Astrocyte of the cerebellum (primary cell): ENCODE measurements around the gene PDE4D.

Source experiments
- DNase-seq: peaks from one replicate; pipeline ENCODE4 v3.0.0-alpha.2; 2011; ENCODE audit warnings: low read depth
- H3K4me3 ChIP-seq: 2 replicates; pipeline ENCODE4 v1.5.1; 2011; ENCODE audit warnings: mild to moderate bottlenecking, low read depth, low read length, moderate library complexity
- in situ Hi-C: cut with HindIII; loops from 2 replicates; pipeline ENCODE4 v1.10.0; 2017; ENCODE audit warnings: low sequenced_read_pairs
- TF ChIP-seq, protein P1 (sequence below): IDR thresholded peaks from 2 replicates; pipeline ENCODE4 v1.5.1; 2012; ENCODE audit warnings: low read length, low read depth, moderate library complexity, mild to moderate bottlenecking; ENCODE audit errors: missing control alignments

PDE4D gene

DNA sequence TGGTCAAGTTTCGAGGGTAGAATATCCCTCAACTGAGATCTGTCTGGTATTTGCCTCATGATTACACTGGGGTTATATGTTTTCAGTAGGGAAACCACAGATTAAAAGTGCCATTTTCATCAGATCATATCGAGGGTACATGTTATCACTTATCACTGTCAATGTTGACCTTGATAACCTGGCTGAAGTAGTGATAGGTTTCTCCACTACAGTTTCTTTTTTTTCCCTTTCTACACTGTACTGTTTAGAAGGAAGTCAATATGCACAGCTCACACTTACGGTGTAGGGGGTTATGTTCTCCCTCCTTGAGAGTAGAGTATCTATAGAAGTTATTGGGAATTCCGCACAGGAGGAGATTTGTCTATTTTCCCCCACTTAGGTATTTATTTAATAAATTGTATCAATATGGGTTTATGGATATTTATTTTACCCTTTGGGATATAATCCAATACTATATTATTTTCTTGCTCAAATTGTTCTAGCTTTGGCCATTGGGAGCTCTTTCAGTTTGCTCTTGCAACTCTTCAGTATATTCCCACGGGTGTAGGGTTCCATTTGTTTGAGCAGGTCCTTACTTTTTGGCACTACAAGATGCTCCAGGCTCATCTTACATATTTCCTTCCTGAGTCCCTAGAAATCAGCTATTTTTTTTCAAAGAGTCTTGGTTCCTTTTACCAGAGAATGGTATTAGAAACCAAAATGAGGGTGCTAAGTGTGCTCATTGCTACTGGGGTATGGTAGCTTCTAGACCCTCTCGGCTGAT is 866.2 kb downstream of the PDE4D start:
- H3K4me3 ChIP-seq = no peak overlapping the region
- TF ChIP-seq, protein P1, sequence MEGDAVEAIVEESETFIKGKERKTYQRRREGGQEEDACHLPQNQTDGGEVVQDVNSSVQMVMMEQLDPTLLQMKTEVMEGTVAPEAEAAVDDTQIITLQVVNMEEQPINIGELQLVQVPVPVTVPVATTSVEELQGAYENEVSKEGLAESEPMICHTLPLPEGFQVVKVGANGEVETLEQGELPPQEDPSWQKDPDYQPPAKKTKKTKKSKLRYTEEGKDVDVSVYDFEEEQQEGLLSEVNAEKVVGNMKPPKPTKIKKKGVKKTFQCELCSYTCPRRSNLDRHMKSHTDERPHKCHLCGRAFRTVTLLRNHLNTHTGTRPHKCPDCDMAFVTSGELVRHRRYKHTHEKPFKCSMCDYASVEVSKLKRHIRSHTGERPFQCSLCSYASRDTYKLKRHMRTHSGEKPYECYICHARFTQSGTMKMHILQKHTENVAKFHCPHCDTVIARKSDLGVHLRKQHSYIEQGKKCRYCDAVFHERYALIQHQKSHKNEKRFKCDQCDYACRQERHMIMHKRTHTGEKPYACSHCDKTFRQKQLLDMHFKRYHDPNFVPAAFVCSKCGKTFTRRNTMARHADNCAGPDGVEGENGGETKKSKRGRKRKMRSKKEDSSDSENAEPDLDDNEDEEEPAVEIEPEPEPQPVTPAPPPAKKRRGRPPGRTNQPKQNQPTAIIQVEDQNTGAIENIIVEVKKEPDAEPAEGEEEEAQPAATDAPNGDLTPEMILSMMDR = no peak
- in situ Hi-C loops = no loop called here

GRCh38 chr5:59025734-59026133 is 867.8 kb downstream of the PDE4D start:
- in situ Hi-C loops = no loop called here
- no peak overlapping the region for H3K4me3 ChIP-seq
- no peak for DNase-seq
- TF ChIP-seq, protein P1 = no peak

More for the DNA sequence above, 866.2 kb downstream of the PDE4D start:
- no peak for DNase-seq

- TF ChIP-seq, protein P1 = no peak
- H3K4me3 ChIP-seq = no peak overlapping the region
- DNase-seq = no peak
- in situ Hi-C loops = no loop called here
Measured at GRCh38 chr5:59021837-59022514, 871.5 kb downstream of the PDE4D start.

- DNase-seq = no peak
- in situ Hi-C loops = no loop called here
- no peak overlapping the region for H3K4me3 ChIP-seq
- TF ChIP-seq, protein P1 = no peak
Measured at GRCh38 chr5:59021286-59021673, 872.2 kb downstream of the PDE4D start.

GRCh38 chr5:59020611-59021285 is 872.8 kb downstream of the PDE4D start:
- DNase-seq = no peak
- in situ Hi-C loops = no loop called here
- TF ChIP-seq, protein P1 = no peak
- H3K4me3 ChIP-seq = no peak overlapping the region

GRCh38 chr5:59019078-59019477 is 874.4 kb downstream of the PDE4D start:
- TF ChIP-seq, protein P1 = no peak
- DNase-seq = no peak
- in situ Hi-C loops = no loop called here
- no peak overlapping the region for H3K4me3 ChIP-seq
